ENCODE measurements around the gene ERFL. TPM values are rescaled to one million over a fixed set of nuclear protein-coding genes. Genes with fewer than 3 reads are reported as not detected.

ERFL gene
- total and polyA plus RNA-seq, 10 donors, result 0.46 to 3.0 (median 2.1) TPM

DNA sequence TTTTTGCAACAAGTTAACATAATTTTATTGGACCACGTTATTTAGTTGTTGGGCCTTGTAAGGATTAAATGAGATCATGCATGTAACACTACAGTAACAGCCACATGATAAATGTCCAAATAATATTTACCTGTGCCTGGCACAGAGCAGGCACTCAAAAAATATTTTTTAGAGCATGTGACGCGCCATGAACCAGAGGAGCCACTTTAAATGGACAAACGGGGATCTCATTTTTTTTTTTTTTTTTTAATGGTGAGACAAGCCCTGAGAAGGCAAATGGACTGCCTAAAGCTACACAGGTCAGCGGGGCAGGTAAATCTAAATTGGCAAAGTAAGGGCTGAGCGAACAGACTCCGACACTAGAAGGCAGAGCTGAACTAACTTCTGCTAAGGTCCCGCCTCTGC is 69.0 kb downstream of the ERFL start:
- H3K36me3 ChIP-seq, result peaks cover 4 to 35% (median 31%) of the 10 kb centered on the region in 6 donors
- 2 to 4% (median 4%) methylated on average over 8 of the region's 8 CpGs for WGBS, 5 donors
- intact Hi-C loops (cut with DNase I; ENCODE audit: low total_unique reads), result no loop called here
- H3K27me3 ChIP-seq (replicated peaks in 1 of 7), result no peaks in the 10 kb centered on the region
- no peaks in the 10 kb centered on the region for H3K9me3 ChIP-seq
- TF ChIP-seq POLR2A (IDR thresholded peaks at IDR 0.05) (no peak), POLR2AphosphoS5 (IDR thresholded peaks at IDR 0.05) (no peak)
- TF ChIP-seq, protein P1, sequence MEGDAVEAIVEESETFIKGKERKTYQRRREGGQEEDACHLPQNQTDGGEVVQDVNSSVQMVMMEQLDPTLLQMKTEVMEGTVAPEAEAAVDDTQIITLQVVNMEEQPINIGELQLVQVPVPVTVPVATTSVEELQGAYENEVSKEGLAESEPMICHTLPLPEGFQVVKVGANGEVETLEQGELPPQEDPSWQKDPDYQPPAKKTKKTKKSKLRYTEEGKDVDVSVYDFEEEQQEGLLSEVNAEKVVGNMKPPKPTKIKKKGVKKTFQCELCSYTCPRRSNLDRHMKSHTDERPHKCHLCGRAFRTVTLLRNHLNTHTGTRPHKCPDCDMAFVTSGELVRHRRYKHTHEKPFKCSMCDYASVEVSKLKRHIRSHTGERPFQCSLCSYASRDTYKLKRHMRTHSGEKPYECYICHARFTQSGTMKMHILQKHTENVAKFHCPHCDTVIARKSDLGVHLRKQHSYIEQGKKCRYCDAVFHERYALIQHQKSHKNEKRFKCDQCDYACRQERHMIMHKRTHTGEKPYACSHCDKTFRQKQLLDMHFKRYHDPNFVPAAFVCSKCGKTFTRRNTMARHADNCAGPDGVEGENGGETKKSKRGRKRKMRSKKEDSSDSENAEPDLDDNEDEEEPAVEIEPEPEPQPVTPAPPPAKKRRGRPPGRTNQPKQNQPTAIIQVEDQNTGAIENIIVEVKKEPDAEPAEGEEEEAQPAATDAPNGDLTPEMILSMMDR (IDR thresholded peaks at IDR 0.05 in 8 of 11, conservative IDR thresholded peaks at IDR 0.05 in 3 of 11), result no peak
- H3K4me3 ChIP-seq, result peak overlapping the region in 6 of 8 donors; percentile 58 to 99 (median 98)
- peaks cover 31 to 50% (median 46%) of the 10 kb centered on the region in 6 donors for H3K4me1 ChIP-seq
- no peak for DNase-seq
- peak overlapping the region; percentile 92 to 99 (median 96) for H3K27ac ChIP-seq

Small RNAs within 50 kb of the gene (microRNA-seq; reads per million reads assigned to microRNA genes)
- 0 to 0.57 (median 0) reads per million in 3 donors for gene MIR6797

Small RNAs within 50 kb of the gene (small RNA-seq; reads per million reads assigned to genes)
- gene MIR6797, result 0 to 0.23 (median 0.03) reads per million in 4 donors

Other genes starting within 250 kb of the ERFL start
- not detected for gene CEACAM7, start 240.2 kb downstream of the ERFL start, total RNA-seq
- gene CEACAM7, start 240.2 kb downstream of the ERFL start, polyA plus RNA-seq, result under 1 TPM in 1 of 3 donors, not detected in 2; 0.13 TPM
- gene CEACAM5, start 219.8 kb downstream of the ERFL start, total RNA-seq, result under 1 TPM in 1 of 7 donors, not detected in 6; 0.60 TPM
- under 1 TPM in 1 of 3 donors, not detected in 2; 0.61 TPM for gene CEACAM5, start 219.8 kb downstream of the ERFL start, polyA plus RNA-seq
- 10 to 100 TPM in 1 of 7 donors, 1 to 10 TPM in 5, under 1 TPM in 1; 0.88 to 14.8 (median 2.4) TPM for gene CEACAM6, start 172.9 kb downstream of the ERFL start, total RNA-seq
- gene CEACAM6, start 172.9 kb downstream of the ERFL start, polyA plus RNA-seq, result under 1 TPM; 0.27 to 0.48 (median 0.45) TPM
- 10 to 100 TPM in 5 of 7 donors, 1 to 10 TPM in 2; 3.8 to 31.9 (median 13.5) TPM for gene CEACAM3, start 131.9 kb downstream of the ERFL start, total RNA-seq
- 1 to 10 TPM in 2 of 3 donors, under 1 TPM in 1; 0.55 to 4.0 (median 1.6) TPM for gene CEACAM3, start 131.9 kb downstream of the ERFL start, polyA plus RNA-seq
- not detected for gene LYPD4, start 83.8 kb downstream of the ERFL start, total RNA-seq
- gene LYPD4, start 83.8 kb downstream of the ERFL start, polyA plus RNA-seq, result under 1 TPM in 1 of 3 donors, not detected in 2; 0.04 TPM
- gene DMRTC2, start 83.4 kb downstream of the ERFL start, total RNA-seq, result not detected
- not detected for gene DMRTC2, start 83.4 kb downstream of the ERFL start, polyA plus RNA-seq
- gene RPS19, start 68.2 kb downstream of the ERFL start, total RNA-seq, result 1,000 to 10,000 TPM in 4 of 7 donors, 100 to 1,000 TPM in 3; 744 to 2,126 (median 1,870) TPM
- gene RPS19, start 68.2 kb downstream of the ERFL start, polyA plus RNA-seq, result 1,000 to 10,000 TPM; 5,153 to 8,491 (median 7,946) TPM
- gene CD79A, start 51.2 kb downstream of the ERFL start, total RNA-seq, result 100 to 1,000 TPM; 222 to 361 (median 269) TPM
- gene CD79A, start 51.2 kb downstream of the ERFL start, polyA plus RNA-seq, result 1,000 to 10,000 TPM in 1 of 3 donors, 100 to 1,000 TPM in 2; 748 to 1,033 (median 986) TPM
- gene ARHGEF1, start 45.3 kb downstream of the ERFL start, total RNA-seq, result 100 to 1,000 TPM; 238 to 473 (median 382) TPM
- gene ARHGEF1, start 45.3 kb downstream of the ERFL start, polyA plus RNA-seq, result 100 to 1,000 TPM; 314 to 543 (median 478) TPM
- gene RABAC1, start 30.9 kb upstream of the ERFL start, total RNA-seq, result 100 to 1,000 TPM in 5 of 7 donors, 10 to 100 TPM in 2; 85.6 to 154 (median 123) TPM
- 100 to 1,000 TPM; 110 to 165 (median 145) TPM for gene RABAC1, start 30.9 kb upstream of the ERFL start, polyA plus RNA-seq
- gene ATP1A3, start 65.8 kb upstream of the ERFL start, total RNA-seq, result 1 to 10 TPM in 5 of 7 donors, under 1 TPM in 2; 0.72 to 2.2 (median 1.9) TPM
- gene ATP1A3, start 65.8 kb upstream of the ERFL start, polyA plus RNA-seq, result under 1 TPM; 0.39 to 0.83 (median 0.53) TPM
- gene GRIK5, start 141.8 kb upstream of the ERFL start, total RNA-seq, result 1 to 10 TPM in 6 of 7 donors, under 1 TPM in 1; 0.98 to 4.7 (median 2.2) TPM
- 1 to 10 TPM in 2 of 3 donors, under 1 TPM in 1; 0.94 to 1.4 (median 1.4) TPM for gene GRIK5, start 141.8 kb upstream of the ERFL start, polyA plus RNA-seq
- gene ZNF574, start 147.7 kb upstream of the ERFL start, total RNA-seq, result 10 to 100 TPM; 12.0 to 21.0 (median 17.4) TPM
- 10 to 100 TPM in 1 of 3 donors, 1 to 10 TPM in 2; 4.7 to 10.5 (median 4.9) TPM for gene ZNF574, start 147.7 kb upstream of the ERFL start, polyA plus RNA-seq
- 10 to 100 TPM; 22.7 to 67.4 (median 45.4) TPM for gene POU2F2, start 204.0 kb upstream of the ERFL start, total RNA-seq
- 10 to 100 TPM; 22.3 to 48.5 (median 33.3) TPM for gene POU2F2, start 204.0 kb upstream of the ERFL start, polyA plus RNA-seq